Brain microvascular endothelial cell (primary cell): ENCODE data around the gene KCNMA1.
A peak's percentile ranks its signal among the peaks of the same experiment; 100 is the strongest.

ENCODE experiments used
- DNase-seq: peaks from one replicate; pipeline ENCODE4 v3.0.0-alpha.2; 2020
- H3K27ac ChIP-seq: fragments of 250-450 bp; sonication (Bioruptor Pico); 2 replicates; pipeline ENCODE4 v1.5.1; 2020; ENCODE audit warnings: mild to moderate bottlenecking, moderate library complexity
- H3K27me3 ChIP-seq: fragments of 250-450 bp; sonication (Bioruptor Pico); replicated peaks from 2 replicates; pipeline ENCODE4 v1.5.1; 2020; ENCODE audit warnings: mild to moderate bottlenecking
- H3K36me3 ChIP-seq: fragments of 250-450 bp; sonication (Bioruptor Pico); replicated peaks from 2 replicates; pipeline ENCODE4 v1.5.1; 2020; ENCODE audit warnings: mild to moderate bottlenecking
- H3K4me3 ChIP-seq: 2 replicates; pipeline ENCODE4 v1.5.1; 2011; ENCODE audit warnings: low read depth, mild to moderate bottlenecking, control low read depth, low read length, moderate library complexity
- CTCF ChIP-seq: IDR thresholded peaks from 2 replicates; pipeline ENCODE4 v1.5.1; 2011; ENCODE audit warnings: low read depth, mild to moderate bottlenecking, moderate library complexity, low read length, control low read depth, inconsistent platforms; ENCODE audit errors: missing control alignments
- in situ Hi-C: cut with HindIII; loops from 2 replicates; pipeline ENCODE4 v1.10.0; 2017; ENCODE audit warnings: low sequenced_read_pairs, low pct_ligation_motif_present

KCNMA1 gene

DNA sequence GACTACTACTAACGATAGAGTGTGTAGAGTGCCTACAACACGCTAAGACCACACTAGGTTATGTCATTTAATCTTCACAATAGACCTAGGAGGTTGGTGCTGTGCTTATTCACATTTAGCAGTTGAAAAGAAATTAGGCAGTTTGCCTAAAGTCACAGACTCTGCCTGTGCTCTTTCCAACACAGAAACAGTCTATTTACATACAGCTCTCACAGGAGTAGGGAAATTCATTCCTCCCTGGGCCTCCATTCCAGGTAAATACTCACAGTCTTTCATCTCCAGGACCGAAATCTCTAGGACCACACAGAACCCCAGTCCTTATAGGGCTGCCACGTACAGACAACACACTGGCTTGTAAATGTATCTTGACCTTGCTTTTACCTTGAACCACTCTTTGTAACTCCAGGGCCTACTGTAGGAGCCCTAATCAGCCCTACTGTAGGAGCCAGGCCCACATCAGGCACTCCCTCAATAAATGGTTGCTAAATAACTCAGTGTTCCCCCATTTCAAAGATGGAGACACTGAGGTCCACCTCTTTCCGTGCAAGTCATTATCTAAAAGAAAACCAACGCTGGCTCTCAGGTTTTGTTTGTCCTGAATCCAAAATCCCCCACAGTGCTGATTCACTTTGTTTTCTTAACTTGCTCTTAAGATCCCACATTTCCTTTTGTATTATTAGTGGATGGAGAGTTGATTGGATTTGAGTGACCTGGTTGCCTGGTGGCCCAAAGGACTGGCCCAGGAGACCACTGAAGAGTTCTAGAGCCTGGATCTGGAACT lies 146.9 kb downstream of the KCNMA1 start:
- DNase-seq: peak; percentile 51
- Histone ChIP-seq H3K27ac (no peak overlapping the region), H3K36me3 (no peaks in the 10 kb centered on the region), H3K27me3 (no peaks in the 10 kb centered on the region), H3K4me3 (no peak overlapping the region)
- in situ Hi-C loops: no loop called here
- no peak for TF ChIP-seq CTCF

DNA sequence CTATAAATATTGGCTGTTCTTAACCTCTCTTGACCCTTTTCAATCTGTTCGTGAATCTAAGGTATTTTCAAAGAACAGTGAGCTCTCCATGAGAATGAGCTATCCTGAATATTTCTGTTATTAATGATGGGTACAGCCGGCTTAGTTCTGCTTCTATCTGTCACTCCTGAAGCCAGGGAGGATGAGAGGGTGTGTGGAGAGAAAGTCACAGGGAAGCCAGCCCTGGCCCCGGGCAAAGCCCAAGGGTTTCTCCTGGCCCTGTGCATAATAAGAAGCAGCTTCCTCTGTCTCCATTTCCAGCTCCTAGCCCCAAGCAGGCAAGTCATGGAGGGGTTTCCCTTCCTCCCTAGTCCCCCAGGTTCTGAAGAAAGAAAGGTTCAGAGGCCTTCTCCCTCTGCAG lies 151.1 kb downstream of the KCNMA1 start:
- no peak for DNase-seq
- H3K4me3 ChIP-seq: no peak overlapping the region
- TF ChIP-seq CTCF: no peak
- no peaks in the 10 kb centered on the region for H3K27me3 ChIP-seq
- H3K27ac ChIP-seq: no peak overlapping the region
- no peaks in the 10 kb centered on the region for H3K36me3 ChIP-seq
- in situ Hi-C loops: no loop called here

DNA sequence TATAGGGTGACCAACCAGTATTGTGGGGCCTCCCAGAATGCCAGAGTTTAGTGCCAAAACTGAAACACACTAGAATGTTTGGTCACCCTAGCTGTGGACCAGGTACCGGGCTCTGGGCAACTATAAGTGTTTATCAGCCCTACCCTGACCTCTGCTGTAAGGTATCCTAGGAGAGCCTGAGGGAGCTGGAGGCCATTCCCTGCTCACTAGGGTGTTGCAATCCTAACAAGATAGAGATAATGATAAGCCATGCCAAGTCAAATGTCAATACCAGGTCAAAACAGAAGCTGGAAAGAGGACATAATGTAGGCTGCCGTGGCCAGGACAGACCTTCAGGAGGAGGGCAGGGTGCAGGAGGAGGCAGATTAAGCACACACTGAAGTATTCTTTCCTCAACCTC lies 151.8 kb downstream of the KCNMA1 start:
- DNase-seq: no peak
- H3K27ac ChIP-seq: no peak overlapping the region
- H3K4me3 ChIP-seq: no peak overlapping the region
- TF ChIP-seq CTCF: no peak
- H3K27me3 ChIP-seq: no peaks in the 10 kb centered on the region
- in situ Hi-C loops: no loop called here
- no peaks in the 10 kb centered on the region for H3K36me3 ChIP-seq

DNA sequence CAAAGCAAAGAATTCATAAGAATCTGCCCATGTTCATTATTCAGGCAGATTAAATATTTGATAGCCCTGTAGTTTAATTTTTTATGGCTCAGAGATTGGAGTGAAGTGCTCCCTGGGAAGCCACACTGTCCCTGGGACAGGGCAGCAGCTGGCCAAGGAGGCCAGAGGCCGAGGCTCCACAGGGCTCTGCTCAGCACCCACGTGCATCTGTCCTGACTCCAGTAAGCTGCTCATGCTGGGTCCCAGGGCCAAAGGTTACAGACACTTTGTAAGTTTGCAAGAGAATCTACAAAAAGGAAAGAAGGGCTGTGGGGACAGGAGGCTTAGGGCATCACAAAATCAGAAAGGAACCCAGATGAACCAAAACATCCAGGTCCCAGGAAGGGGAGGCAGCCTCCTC lies 155.5 kb downstream of the KCNMA1 start:
- TF ChIP-seq CTCF: no peak
- Histone ChIP-seq H3K27me3 (no peaks in the 10 kb centered on the region), H3K4me3 (no peak overlapping the region), H3K27ac (no peak overlapping the region), H3K36me3 (no peaks in the 10 kb centered on the region)
- DNase-seq: no peak
- in situ Hi-C loops: no loop called here

DNA sequence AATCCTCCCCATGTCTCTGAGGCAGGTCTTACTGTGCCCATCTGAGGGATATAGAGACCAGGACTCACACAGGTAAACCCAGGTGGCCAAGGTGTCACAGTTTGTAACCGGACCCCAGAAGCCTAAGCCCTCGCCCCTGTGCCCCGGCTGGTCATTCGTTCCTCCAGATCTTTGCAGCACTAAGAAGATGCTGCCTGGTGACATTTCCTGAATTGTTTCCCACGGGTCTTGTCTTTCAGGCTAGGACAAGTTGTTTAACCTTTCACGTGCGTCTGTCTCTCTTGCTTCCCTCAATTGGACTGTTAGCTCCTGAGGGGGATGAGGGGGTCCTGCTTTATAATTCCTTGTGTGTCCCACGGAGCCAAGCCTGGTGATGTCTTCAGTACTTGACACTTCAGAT lies 158.0 kb downstream of the KCNMA1 start:
- H3K36me3 ChIP-seq: no peaks in the 10 kb centered on the region
- no peaks in the 10 kb centered on the region for H3K27me3 ChIP-seq
- no peak overlapping the region for H3K27ac ChIP-seq
- H3K4me3 ChIP-seq: no peak overlapping the region
- no peak for TF ChIP-seq CTCF
- DNase-seq: no peak
- in situ Hi-C loops: no loop called here

- no peaks in the 10 kb centered on the region for H3K36me3 ChIP-seq
- TF ChIP-seq CTCF: no peak
- in situ Hi-C loops: no loop called here
- H3K4me3 ChIP-seq: no peak overlapping the region
- DNase-seq: no peak
- no peak overlapping the region for H3K27ac ChIP-seq
- H3K27me3 ChIP-seq: no peaks in the 10 kb centered on the region
These were observed 158.6 kb downstream of the KCNMA1 start for GRCh38 chr10:77478962-77479359.
